Endometrial microvascular endothelial cells (primary cell): ENCODE results near the gene MRPS16. TPM values are rescaled to one million over a fixed set of nuclear protein-coding genes. Genes with fewer than 3 reads are reported as not detected.

Experiments
- in situ Hi-C: cut with HindIII; loops from 2 replicates; pipeline ENCODE4 v1.10.0; 2017; ENCODE audit warnings: low sequenced_read_pairs, low pct_unique_long_range_greater_than_20kb; ENCODE audit errors: inconsistent ontology term
- total RNA-seq: library from RNA; depleted of rRNA; stranded (reverse); fragments of >200 nt; gene quantifications from one replicate; pipeline ENCODE4 v1.2.3, GENCODE V29; 2015; ENCODE audit errors: inconsistent ontology term

Gene MRPS16
- total RNA-seq, 1 donor from 2014 or later = 74.1 TPM

DNA sequence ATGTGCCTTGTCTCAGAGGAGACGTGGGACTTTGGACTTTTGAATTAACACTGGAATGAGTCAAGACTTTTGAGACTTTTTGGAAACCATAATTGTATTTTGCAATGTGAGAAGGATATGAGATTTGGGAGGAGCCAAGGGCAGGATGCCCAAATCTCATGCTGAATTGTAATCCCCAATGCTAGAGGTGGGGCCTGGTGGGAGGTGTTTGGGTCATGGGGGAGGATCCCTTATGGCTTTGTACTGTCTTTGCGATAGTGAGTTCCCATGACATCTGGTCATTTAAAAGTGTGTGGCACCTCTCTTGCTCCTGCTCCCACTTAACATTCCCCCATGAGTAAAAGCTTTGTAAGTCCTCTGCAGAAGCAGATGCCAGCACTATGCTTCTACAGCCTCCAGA lies 44.6 kb downstream of the MRPS16 start:
- in situ Hi-C loops = no loop called here

GRCh38 chr10:73206385-73206784 lies 46.1 kb downstream of the MRPS16 start:
- in situ Hi-C loops = no loop called here

DNA sequence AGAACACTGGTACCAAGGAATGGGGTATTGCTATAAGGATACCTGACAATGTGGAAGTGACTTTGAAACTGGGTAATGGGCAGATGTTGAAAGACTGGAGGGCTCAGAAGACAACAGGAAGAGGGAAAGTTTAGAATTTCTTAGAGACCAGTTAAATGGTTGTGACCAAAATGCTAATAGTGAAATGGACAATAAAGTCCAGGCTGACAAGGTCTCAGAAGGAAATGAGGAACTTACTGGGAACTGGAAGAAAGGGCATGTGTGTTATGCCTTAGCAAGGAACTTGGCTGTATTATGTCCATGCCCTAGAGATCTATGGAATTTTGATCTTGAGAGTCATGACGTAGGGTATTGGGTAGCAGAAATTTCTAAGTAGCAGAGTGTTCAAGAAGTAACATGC lies 46.6 kb downstream of the MRPS16 start:
- in situ Hi-C loops = no loop called here

DNA sequence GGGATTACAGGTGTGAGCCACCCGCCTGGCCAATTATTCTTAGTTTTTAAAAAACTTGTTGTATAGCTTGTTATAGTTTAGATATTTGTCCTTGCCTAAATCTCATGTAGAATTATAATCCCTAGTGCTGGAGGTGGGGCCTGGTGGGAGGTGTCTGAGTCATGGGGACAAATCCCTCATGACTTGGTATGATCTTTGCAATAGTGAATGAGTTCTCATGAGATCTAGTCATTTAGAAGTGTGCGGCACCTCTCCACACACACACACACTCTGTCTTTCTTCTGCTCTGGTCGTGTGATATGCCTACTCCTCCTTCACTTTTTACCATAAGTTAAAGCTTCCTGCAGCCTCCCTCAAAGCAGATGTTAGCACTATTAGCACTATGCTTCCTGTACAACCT lies 47.4 kb downstream of the MRPS16 start:
- in situ Hi-C loops = no loop called here

Other genes with a start within 250 kb of the MRPS16 start
- gene P4HA1, start 155.8 kb downstream of the MRPS16 start, total RNA-seq = 32.0 TPM
- 0.74 TPM for gene NUDT13, start 142.2 kb downstream of the MRPS16 start, total RNA-seq
- gene ECD, start 84.6 kb downstream of the MRPS16 start, total RNA-seq = 37.5 TPM
- 17.1 TPM for gene FAM149B1, start 84.5 kb downstream of the MRPS16 start, total RNA-seq
- gene DNAJC9, start 5.4 kb downstream of the MRPS16 start, total RNA-seq = 63.9 TPM
- gene CFAP70, start 106.2 kb upstream of the MRPS16 start, total RNA-seq = not detected
- gene ANXA7, start 161.4 kb upstream of the MRPS16 start, total RNA-seq = 120 TPM
- 0.37 TPM for gene MSS51, start 180.9 kb upstream of the MRPS16 start, total RNA-seq
- 18.8 TPM for gene PPP3CB, start 243.4 kb upstream of the MRPS16 start, total RNA-seq